ES-I3 (cell line): ENCODE data around the gene SFXN3.

Experiments used
- H3K36me3 ChIP-seq: 2 replicates; pipeline ENCODE4 v1.6.1; 2013; ENCODE audit warnings: mild to moderate bottlenecking, low read length, control low read depth, moderate library complexity; ENCODE audit not compliant: insufficient read depth
- H3K4me1 ChIP-seq: 2 replicates; pipeline ENCODE4 v1.6.1; 2013; ENCODE audit warnings: mild to moderate bottlenecking, control low read depth, low read length; ENCODE audit not compliant: insufficient read depth
- H3K9ac ChIP-seq: 2 replicates; pipeline ENCODE4 v1.6.1; 2013; ENCODE audit warnings: low read depth, mild to moderate bottlenecking, low read length, moderate library complexity
- H3K9me3 ChIP-seq: 2 replicates; pipeline ENCODE4 v1.6.1; 2013; ENCODE audit warnings: mild to moderate bottlenecking, low read length, moderate library complexity; ENCODE audit not compliant: control insufficient read depth, insufficient read depth

The SFXN3 gene

GRCh38 chr10:101060951-101061623 lies 30.1 kb downstream of the SFXN3 start:
- H3K9me3 ChIP-seq: no peaks in the 10 kb centered on the region
- H3K36me3 ChIP-seq: no peaks in the 10 kb centered on the region
- H3K9ac ChIP-seq: peak overlapping the region; percentile 99
- H3K4me1 ChIP-seq: peaks cover 19% of the 10 kb centered on the region

- peak within 1 kb of the TSS; percentile 99 for H3K9ac ChIP-seq
- no peaks in the 10 kb centered on the region for H3K9me3 ChIP-seq
- no peaks in the 10 kb centered on the region for H3K36me3 ChIP-seq
- peaks cover 20% of the 10 kb centered on the region for H3K4me1 ChIP-seq
Observed at GRCh38 chr10:101061624-101062231, 30.7 kb downstream of the SFXN3 start, which contains the start of gene KAZALD1. TSS of gene KAZALD1 (plus strand) at chr10:101061989. CDS start at chr10:101062593, 604 bp downstream.

- Histone ChIP-seq H3K9ac (peak overlapping the region; percentile 99; the same call in 1 of the 2 replicates), H3K36me3 (no peaks in the 10 kb centered on the region), H3K4me1 (peaks cover 20% of the 10 kb centered on the region)
Observed at GRCh38 chr10:101062232-101063049, 31.4 kb downstream of the SFXN3 start.

GRCh38 chr10:101063050-101063525 lies 32.1 kb downstream of the SFXN3 start:
- Histone ChIP-seq H3K9me3 (no peaks in the 10 kb centered on the region), H3K9ac (peak overlapping the region; percentile 99; the same call in 1 of the 2 replicates), H3K4me1 (peaks cover 20% of the 10 kb centered on the region), H3K36me3 (no peaks in the 10 kb centered on the region)

More at GRCh38 chr10:101062232-101063049, 31.4 kb downstream of the SFXN3 start:
- no peaks in the 10 kb centered on the region for H3K9me3 ChIP-seq

- H3K4me1 ChIP-seq: peaks cover 20% of the 10 kb centered on the region
- H3K9ac ChIP-seq: peak overlapping the region; percentile 13; the same call in 1 of the 2 replicates
- no peaks in the 10 kb centered on the region for H3K9me3 ChIP-seq
- no peaks in the 10 kb centered on the region for H3K36me3 ChIP-seq
Observed at GRCh38 chr10:101063548-101064414, 32.7 kb downstream of the SFXN3 start.

GRCh38 chr10:101064415-101065030 lies 33.5 kb downstream of the SFXN3 start:
- H3K9ac ChIP-seq: no peak overlapping the region
- no peaks in the 10 kb centered on the region for H3K36me3 ChIP-seq
- H3K4me1 ChIP-seq: peaks cover 18% of the 10 kb centered on the region
- H3K9me3 ChIP-seq: no peaks in the 10 kb centered on the region

GRCh38 chr10:101065481-101066145 lies 34.6 kb downstream of the SFXN3 start:
- Histone ChIP-seq H3K36me3 (no peaks in the 10 kb centered on the region), H3K4me1 (peaks cover 15% of the 10 kb centered on the region), H3K9me3 (no peaks in the 10 kb centered on the region), H3K9ac (peak overlapping the region; percentile 35; the same call in 1 of the 2 replicates)

GRCh38 chr10:101066146-101066895 lies 35.3 kb downstream of the SFXN3 start:
- no peaks in the 10 kb centered on the region for H3K9me3 ChIP-seq
- H3K4me1 ChIP-seq: peaks cover 15% of the 10 kb centered on the region
- H3K36me3 ChIP-seq: no peaks in the 10 kb centered on the region
- peak overlapping the region; percentile 35; the same call in 1 of the 2 replicates for H3K9ac ChIP-seq

GRCh38 chr10:101066896-101067355 lies 35.9 kb downstream of the SFXN3 start:
- no peaks in the 10 kb centered on the region for H3K9me3 ChIP-seq
- no peaks in the 10 kb centered on the region for H3K36me3 ChIP-seq
- peak overlapping the region; percentile 86; the same call in 1 of the 2 replicates for H3K9ac ChIP-seq
- peaks cover 15% of the 10 kb centered on the region for H3K4me1 ChIP-seq

- Histone ChIP-seq H3K36me3 (no peaks in the 10 kb centered on the region), H3K9ac (peak overlapping the region; percentile 86; the same call in 1 of the 2 replicates), H3K4me1 (peaks cover 18% of the 10 kb centered on the region), H3K9me3 (no peaks in the 10 kb centered on the region)
Observed at GRCh38 chr10:101067356-101068083, 36.5 kb downstream of the SFXN3 start.

- Histone ChIP-seq H3K36me3 (no peaks in the 10 kb centered on the region), H3K4me1 (peaks cover 20% of the 10 kb centered on the region; the same call in 1 of the 2 replicates), H3K9me3 (no peaks in the 10 kb centered on the region), H3K9ac (no peak overlapping the region)
Observed at GRCh38 chr10:101069441-101069840, 38.4 kb downstream of the SFXN3 start.

- Histone ChIP-seq H3K9me3 (no peaks in the 10 kb centered on the region), H3K36me3 (no peaks in the 10 kb centered on the region), H3K9ac (no peak overlapping the region), H3K4me1 (peaks cover 20% of the 10 kb centered on the region; the same call in 1 of the 2 replicates)
Observed at GRCh38 chr10:101070098-101070497, 39.1 kb downstream of the SFXN3 start.
